A549 treated with CpdA at 1 μM for 4 hours (cell line): ENCODE measurements around the gene MBD3L1. TPM values are rescaled to one million over a fixed set of nuclear protein-coding genes. Genes with fewer than 3 reads are reported as not detected.

Experiments
- total RNA-seq: library from RNA; stranded (reverse); fragments of 200-300 nt; extraction: Qiagen RNA extraction; gene quantifications from 5 replicates; pipeline ENCODE4 v1.2.3, GENCODE V29; 2022; ENCODE audit warnings: low read depth

MBD3L1 gene
- total RNA-seq: not detected in 5 replicates

DNA sequence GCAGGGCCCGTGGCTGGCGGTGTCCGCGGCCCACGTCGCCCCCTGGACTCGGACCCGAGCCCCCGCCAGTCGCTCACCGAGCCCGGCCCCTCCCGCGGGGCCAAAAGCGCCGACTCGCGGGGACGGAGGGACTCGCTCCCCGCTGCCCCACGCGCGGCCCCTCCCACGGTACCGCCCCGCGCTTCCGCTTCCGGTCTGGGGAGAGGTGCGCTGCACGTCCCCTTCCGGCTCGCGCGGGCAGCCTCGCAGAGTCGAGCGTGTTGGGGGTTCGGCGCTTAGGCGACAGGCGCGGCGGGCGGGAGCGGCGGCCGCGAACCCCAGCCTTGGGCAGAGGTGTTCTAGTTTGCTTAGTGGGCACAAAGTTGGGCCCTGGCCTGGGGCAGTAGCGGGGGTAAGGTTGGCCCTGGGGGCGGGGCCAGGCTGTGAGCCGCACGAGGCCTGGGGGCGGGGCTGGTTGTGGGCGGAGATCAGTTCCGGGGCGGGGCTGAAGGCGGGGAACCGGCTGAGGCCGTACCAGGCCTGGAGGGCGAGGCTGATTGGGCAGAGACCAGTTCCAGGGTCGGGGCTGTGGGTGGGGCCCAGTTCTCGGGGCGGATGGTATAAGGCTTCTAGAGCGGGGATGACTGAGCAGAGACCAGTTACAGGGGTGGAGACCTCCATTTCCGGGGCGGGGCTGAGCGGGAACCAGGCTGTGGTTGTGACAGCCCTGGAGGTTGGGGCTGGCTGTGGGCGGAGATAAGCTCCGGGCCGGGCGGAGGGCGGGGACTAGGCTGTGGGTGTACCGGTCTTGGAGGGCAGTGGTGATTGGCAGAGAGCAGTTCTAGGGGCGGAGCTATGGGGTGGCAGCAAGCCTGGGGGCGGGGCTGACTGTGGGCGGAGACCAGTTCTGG lies at the start of gene MBD3L1, which contains the start of gene ZNF558:
Gene MBD3L1, plus strand, starts transcription at position 246 of the 890 bp plus-strand sequence. CDS start 10,302 bp downstream, outside the sequence.
Gene ZNF558, minus strand, starts transcription at position 173 of the 890 bp plus-strand sequence. CDS start 9,645 bp downstream, outside the sequence.

Other genes with a start within 250 kb of the MBD3L1 start
- 12.8 to 20.7 TPM (median 14.9 TPM) in 5 replicates for gene ADAMTS10, start 221.7 kb upstream of the MBD3L1 start, total RNA-seq
- gene NFILZ, start 201.7 kb upstream of the MBD3L1 start, total RNA-seq: not detected in 5 replicates
- gene ACTL9, start 133.6 kb upstream of the MBD3L1 start, total RNA-seq: not detected in 5 replicates
- gene OR2Z1, start 110.7 kb upstream of the MBD3L1 start, total RNA-seq: not detected in 5 replicates
- gene ZNF558, start 73 bp upstream of the MBD3L1 start, total RNA-seq: 5.9 to 8.2 TPM (median 7.9 TPM) in 5 replicates
- 0.02 to 0.08 TPM (median 0.03 TPM) in 5 replicates for gene MUC16, start 178.0 kb downstream of the MBD3L1 start, total RNA-seq